ENCODE results near the gene UBXN10. TPM values are rescaled to one million over a fixed set of nuclear protein-coding genes. Genes with fewer than 3 reads are reported as not detected.
"Not testable (repeated sequence)": the region's sequence is repeated elsewhere in the genome, so short reads cannot be mapped to it uniquely, and the experiment has no call there.

UBXN10 gene
- total RNA-seq, 1 donor from 2014 or later, result 3.6 TPM

GRCh38 chr1:20200966-20201365 lies 15.1 kb downstream of the UBXN10 start:
- DNase-seq (ENCODE audit: low spot score), result no peak

GRCh38 chr1:20202166-20202565 lies 16.3 kb downstream of the UBXN10 start:
- DNase-seq (ENCODE audit: low spot score), result no peak

- DNase-seq (ENCODE audit: low spot score), result no peak
These were observed 21.6 kb downstream of the UBXN10 start for GRCh38 chr1:20207546-20207945.

GRCh38 chr1:20209471-20209870 lies 23.6 kb downstream of the UBXN10 start:
- DNase-seq (ENCODE audit: low spot score), result no peak

- no peak for DNase-seq (ENCODE audit: low spot score)
These were observed 25.0 kb downstream of the UBXN10 start for GRCh38 chr1:20210736-20211460.

GRCh38 chr1:20211511-20211931 lies 25.6 kb downstream of the UBXN10 start:
- DNase-seq (ENCODE audit: low spot score), result peak; percentile 50

- DNase-seq (ENCODE audit: low spot score), result no peak
These were observed 26.3 kb downstream of the UBXN10 start for GRCh38 chr1:20212085-20212684.

GRCh38 chr1:20212685-20213331 lies 26.9 kb downstream of the UBXN10 start:
- DNase-seq (ENCODE audit: low spot score), result peak; percentile 88

GRCh38 chr1:20215716-20216115 lies 29.8 kb downstream of the UBXN10 start:
- no peak for DNase-seq (ENCODE audit: low spot score)

GRCh38 chr1:20216574-20216973 lies 30.7 kb downstream of the UBXN10 start:
- DNase-seq (ENCODE audit: low spot score), result no peak

GRCh38 chr1:20219053-20219452 lies 33.2 kb downstream of the UBXN10 start:
- not testable (repeated sequence) for DNase-seq (ENCODE audit: low spot score)

GRCh38 chr1:20220036-20220435 lies 34.1 kb downstream of the UBXN10 start:
- DNase-seq (ENCODE audit: low spot score), result no peak

GRCh38 chr1:20223106-20223505 lies 37.2 kb downstream of the UBXN10 start:
- no peak for DNase-seq (ENCODE audit: low spot score)

- DNase-seq (ENCODE audit: low spot score), result no peak
These were observed 37.9 kb downstream of the UBXN10 start for GRCh38 chr1:20223551-20224419.

GRCh38 chr1:20224546-20224945 lies 38.6 kb downstream of the UBXN10 start:
- DNase-seq (ENCODE audit: low spot score), result no peak

- DNase-seq (ENCODE audit: low spot score), result no peak
These were observed 41.8 kb downstream of the UBXN10 start for GRCh38 chr1:20227704-20228103.

GRCh38 chr1:20228314-20228825 lies 42.5 kb downstream of the UBXN10 start:
- DNase-seq (ENCODE audit: low spot score), result no peak

- DNase-seq (ENCODE audit: low spot score), result no peak
These were observed 43.3 kb downstream of the UBXN10 start for GRCh38 chr1:20229171-20229570.

GRCh38 chr1:20232564-20232963 lies 46.7 kb downstream of the UBXN10 start:
- DNase-seq (ENCODE audit: low spot score), result not testable (repeated sequence)

GRCh38 chr1:20233394-20233793 lies 47.5 kb downstream of the UBXN10 start:
- no peak for DNase-seq (ENCODE audit: low spot score)

- no peak for DNase-seq (ENCODE audit: low spot score)
These were observed 48.0 kb downstream of the UBXN10 start for GRCh38 chr1:20233866-20234265.
